ENCODE data around the gene LRP6. TPM values are rescaled to one million over a fixed set of nuclear protein-coding genes. Genes with fewer than 3 reads are reported as not detected.

The LRP6 gene
- total and polyA plus RNA-seq, 2 donors (not counting 1 experiment from before 2014, with no cell fraction given), result 21.0 to 39.3 TPM

GRCh38 chr12:12178559-12178958 lies 88.3 kb downstream of the LRP6 start:
- no peak overlapping the region for H3K9ac ChIP-seq (ENCODE audit: insufficient read depth, low read length)
- no peaks in the 10 kb centered on the region for H3K36me3 ChIP-seq (ENCODE audit: control insufficient read depth, insufficient read depth, low read length)
- no peaks in the 10 kb centered on the region for H3K79me2 ChIP-seq (ENCODE audit: control insufficient read depth, insufficient read depth, low read length)
- TF ChIP-seq CTCF (conservative IDR thresholded peaks at IDR 0.05 in 1 of 2, IDR thresholded peaks at IDR 0.05 in 1 of 2; ENCODE audit: low read depth in 1 of 2, low read length in 2 of 2), result no peak
- TF ChIP-seq EZH2 (IDR thresholded peaks at IDR 0.05; ENCODE audit: low read length, missing control alignments), result no peak
- no peak overlapping the region for H3K27ac ChIP-seq (ENCODE audit: insufficient read depth, low read length)
- H3K27me3 ChIP-seq (ENCODE audit: control insufficient read depth, insufficient read depth, low read length), result no peaks in the 10 kb centered on the region
- no peak overlapping the region for H3K4me3 ChIP-seq (replicated peaks in 1 of 4; ENCODE audit: control extremely low read depth in 1 of 4, insufficient read depth in 1 of 4, low read depth in 3 of 4, low read length in 4 of 4)
- DNase-seq (ENCODE audit: low read depth in 2 of 2), result no peak
- no peaks in the 10 kb centered on the region for H4K20me1 ChIP-seq (ENCODE audit: control insufficient read depth, extremely low read depth, insufficient read depth, low read length)
- no peaks in the 10 kb centered on the region for H3K9me3 ChIP-seq (ENCODE audit: control insufficient read depth, insufficient read depth, low read depth, low read length)
- no peak overlapping the region for H3K4me2 ChIP-seq (ENCODE audit: extremely low read depth, insufficient read depth, low read length)
- H2AFZ ChIP-seq (ENCODE audit: low read length), result no peak overlapping the region
- H3K4me1 ChIP-seq (ENCODE audit: control insufficient read depth, extremely low read depth, insufficient read depth, low read length), result peaks cover 8% of the 10 kb centered on the region

- Histone ChIP-seq H3K79me2 (ENCODE audit: control insufficient read depth, insufficient read depth, low read length) (no peaks in the 10 kb centered on the region), H4K20me1 (ENCODE audit: control insufficient read depth, extremely low read depth, insufficient read depth, low read length) (no peaks in the 10 kb centered on the region), H3K36me3 (ENCODE audit: control insufficient read depth, insufficient read depth, low read length) (no peaks in the 10 kb centered on the region), H3K27me3 (ENCODE audit: control insufficient read depth, insufficient read depth, low read length) (no peaks in the 10 kb centered on the region), H3K4me1 (ENCODE audit: control insufficient read depth, extremely low read depth, insufficient read depth, low read length) (no peaks in the 10 kb centered on the region), H3K27ac (ENCODE audit: insufficient read depth, low read length) (no peak overlapping the region), H2AFZ (ENCODE audit: low read length) (no peak overlapping the region), H3K4me2 (ENCODE audit: extremely low read depth, insufficient read depth, low read length) (no peak overlapping the region), H3K9ac (ENCODE audit: insufficient read depth, low read length) (no peak overlapping the region), H3K9me3 (ENCODE audit: control insufficient read depth, insufficient read depth, low read depth, low read length) (no peaks in the 10 kb centered on the region), H3K4me3 (replicated peaks in 1 of 4; ENCODE audit: control extremely low read depth in 1 of 4, insufficient read depth in 1 of 4, low read depth in 3 of 4, low read length in 4 of 4) (no peak overlapping the region)
- DNase-seq (ENCODE audit: low read depth in 2 of 2), result no peak
- TF ChIP-seq CTCF (conservative IDR thresholded peaks at IDR 0.05 in 1 of 2, IDR thresholded peaks at IDR 0.05 in 1 of 2; ENCODE audit: low read depth in 1 of 2, low read length in 2 of 2) (no peak), EZH2 (IDR thresholded peaks at IDR 0.05; ENCODE audit: low read length, missing control alignments) (no peak)
Measured at GRCh38 chr12:12176402-12176801, 90.4 kb downstream of the LRP6 start.

- Histone ChIP-seq H3K9me3 (ENCODE audit: control insufficient read depth, insufficient read depth, low read depth, low read length) (no peaks in the 10 kb centered on the region), H3K79me2 (ENCODE audit: control insufficient read depth, insufficient read depth, low read length) (no peaks in the 10 kb centered on the region), H3K4me3 (replicated peaks in 1 of 4; ENCODE audit: control extremely low read depth in 1 of 4, insufficient read depth in 1 of 4, low read depth in 3 of 4, low read length in 4 of 4) (no peak overlapping the region), H2AFZ (ENCODE audit: low read length) (no peak overlapping the region), H3K9ac (ENCODE audit: insufficient read depth, low read length) (no peak overlapping the region), H3K4me1 (ENCODE audit: control insufficient read depth, extremely low read depth, insufficient read depth, low read length) (no peaks in the 10 kb centered on the region), H3K27me3 (ENCODE audit: control insufficient read depth, insufficient read depth, low read length) (no peaks in the 10 kb centered on the region), H3K4me2 (ENCODE audit: extremely low read depth, insufficient read depth, low read length) (no peak overlapping the region), H3K36me3 (ENCODE audit: control insufficient read depth, insufficient read depth, low read length) (no peaks in the 10 kb centered on the region), H3K27ac (ENCODE audit: insufficient read depth, low read length) (no peak overlapping the region), H4K20me1 (ENCODE audit: control insufficient read depth, extremely low read depth, insufficient read depth, low read length) (no peaks in the 10 kb centered on the region)
- DNase-seq (ENCODE audit: low read depth in 2 of 2), result peak; percentile 63 to 70
- TF ChIP-seq EZH2 (IDR thresholded peaks at IDR 0.05; ENCODE audit: low read length, missing control alignments) (no peak), CTCF (conservative IDR thresholded peaks at IDR 0.05 in 1 of 2, IDR thresholded peaks at IDR 0.05 in 1 of 2; ENCODE audit: low read depth in 1 of 2, low read length in 2 of 2) (no peak)
Measured at GRCh38 chr12:12171991-12172511, 94.8 kb downstream of the LRP6 start.
